Raji (cell line): Measurements from ENCODE around the gene MOB1A.

Experiments
- POLR2A ChIP-seq: IDR thresholded peaks from 2 replicates; pipeline ENCODE4 v1.6.1; 2011; ENCODE audit warnings: low read depth, low read length, control low read depth; ENCODE audit not compliant: insufficient read depth

Gene MOB1A

DNA sequence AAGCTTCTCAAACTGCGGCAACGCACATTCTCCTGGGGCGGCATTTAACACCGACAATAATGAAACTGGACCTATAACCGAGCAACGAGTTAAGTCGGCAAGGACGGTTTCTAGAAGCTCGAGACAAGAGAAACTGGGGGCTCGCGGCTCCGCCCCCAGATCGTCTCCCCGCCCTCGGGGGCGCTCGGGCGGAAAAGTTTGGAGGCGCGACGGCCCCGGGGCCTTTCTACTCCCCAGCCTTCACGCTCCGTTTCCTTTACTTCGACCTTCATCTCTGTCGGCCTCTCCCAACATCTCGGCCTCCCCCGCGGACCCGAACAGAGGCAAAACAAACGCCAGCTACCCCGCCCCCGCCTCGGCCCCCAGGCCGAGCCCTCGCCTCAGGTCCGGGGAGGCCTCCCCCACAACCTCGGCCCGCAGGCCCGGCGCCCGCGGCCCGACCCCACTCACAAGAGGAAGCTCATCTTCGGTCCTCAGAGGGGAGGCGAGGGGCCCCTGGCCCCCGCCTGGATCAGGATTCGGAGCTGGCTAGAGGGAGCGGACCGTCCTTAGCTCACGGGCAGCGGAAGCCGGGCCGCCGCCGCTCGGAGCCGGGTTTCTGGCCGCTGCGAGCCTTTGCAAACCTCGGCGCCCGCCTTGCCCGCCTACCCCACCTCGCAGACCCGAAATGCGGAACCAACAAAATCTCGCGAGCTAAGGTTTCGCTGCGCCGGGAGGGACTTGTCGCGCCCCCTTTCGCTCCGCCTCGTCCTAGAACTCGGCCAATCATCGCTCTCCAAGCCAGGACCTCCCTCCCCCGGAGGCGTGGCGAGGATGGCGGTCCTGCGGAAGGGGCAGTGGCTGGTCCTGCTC is at the start of gene MOB1A:
MOB1A (minus strand) TSS at position 669 of the 852 bp plus-strand sequence; CDS start at position 464, 205 bp downstream.
- TF ChIP-seq POLR2A = peak; percentile 87

DNA sequence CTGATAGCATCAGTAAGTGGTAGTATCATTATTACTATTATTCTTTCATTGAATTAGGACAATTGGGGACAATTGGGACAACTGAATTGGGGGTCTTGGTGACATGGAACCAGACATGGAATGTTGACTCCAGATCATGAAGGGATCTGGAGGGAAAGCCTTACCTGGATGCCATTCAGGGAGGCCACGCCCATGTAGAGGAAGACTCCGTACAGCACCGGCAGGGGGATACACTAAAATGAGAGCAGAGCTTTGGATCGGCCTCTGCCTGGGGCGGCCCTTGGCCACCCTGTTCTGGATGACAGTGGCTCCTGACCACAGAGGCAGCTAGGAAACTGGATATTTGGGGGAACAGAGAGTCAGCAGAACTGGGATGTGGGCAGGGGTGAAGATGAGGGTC is 49.0 kb upstream of the MOB1A start:
- no peak for TF ChIP-seq POLR2A

DNA sequence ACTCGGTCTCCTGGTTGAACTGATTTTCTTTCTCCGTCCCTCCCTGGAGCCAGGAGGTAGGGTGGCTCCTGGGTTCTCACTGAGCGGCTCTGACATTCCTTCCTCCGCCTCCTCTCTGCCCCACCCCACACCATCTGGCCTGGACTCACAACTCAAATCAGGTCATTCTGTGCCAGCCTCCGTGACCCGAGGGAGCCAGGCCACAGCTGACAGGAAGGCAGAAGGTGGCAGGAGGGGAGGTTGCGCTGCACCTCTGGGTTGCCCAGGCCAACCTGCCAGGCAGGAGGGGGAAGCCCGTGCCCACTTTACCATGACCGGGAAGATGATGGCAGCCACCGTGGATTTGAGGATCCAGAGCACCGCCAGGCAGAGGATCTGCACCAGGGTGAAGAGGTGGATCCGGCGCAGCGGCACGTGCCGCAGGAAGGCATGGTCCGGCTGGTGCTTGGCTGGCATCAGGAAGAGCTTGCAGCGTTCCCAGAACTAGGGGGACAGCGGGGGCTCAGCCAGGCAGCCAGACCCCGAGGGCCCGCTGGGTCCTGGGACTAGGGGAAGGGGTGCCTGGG is 48.1 kb upstream of the MOB1A start:
- TF ChIP-seq POLR2A = no peak

DNA sequence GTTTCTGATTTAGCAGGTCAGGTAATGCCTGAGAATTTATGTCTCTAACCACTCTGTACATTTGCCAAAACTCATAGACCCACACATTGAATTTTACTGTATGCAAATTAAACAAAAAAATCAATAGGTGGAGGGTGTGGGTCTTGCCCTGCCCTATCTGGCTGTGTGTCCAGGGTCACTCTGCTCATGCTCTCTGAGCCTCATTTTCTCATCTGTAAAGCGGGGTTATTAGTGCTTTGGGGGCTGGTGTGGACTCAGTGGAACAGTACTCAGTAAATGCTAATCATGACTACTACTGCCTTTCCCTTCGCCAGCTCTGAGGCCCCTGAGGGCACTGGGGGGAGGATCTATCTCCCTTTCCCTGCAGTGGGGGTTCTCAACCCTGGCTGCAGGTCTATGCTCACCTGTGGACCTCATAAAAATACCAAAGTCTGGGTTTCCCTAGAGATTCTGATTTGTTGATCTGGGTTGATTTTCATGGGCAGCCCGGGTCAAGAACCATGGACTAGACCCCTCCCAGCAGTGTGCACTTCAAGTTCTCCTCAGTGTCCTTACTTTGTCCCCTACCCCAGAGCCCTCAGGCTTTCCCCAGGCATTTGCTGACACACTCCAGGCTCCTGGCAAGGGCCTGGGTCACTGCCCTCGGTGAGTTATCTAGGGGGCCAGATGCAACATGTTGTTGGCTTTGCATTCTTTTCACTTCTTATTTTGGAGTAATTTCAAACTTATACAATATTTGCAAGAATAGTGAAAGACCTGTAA is 47.2 kb upstream of the MOB1A start:
- no peak for TF ChIP-seq POLR2A

DNA sequence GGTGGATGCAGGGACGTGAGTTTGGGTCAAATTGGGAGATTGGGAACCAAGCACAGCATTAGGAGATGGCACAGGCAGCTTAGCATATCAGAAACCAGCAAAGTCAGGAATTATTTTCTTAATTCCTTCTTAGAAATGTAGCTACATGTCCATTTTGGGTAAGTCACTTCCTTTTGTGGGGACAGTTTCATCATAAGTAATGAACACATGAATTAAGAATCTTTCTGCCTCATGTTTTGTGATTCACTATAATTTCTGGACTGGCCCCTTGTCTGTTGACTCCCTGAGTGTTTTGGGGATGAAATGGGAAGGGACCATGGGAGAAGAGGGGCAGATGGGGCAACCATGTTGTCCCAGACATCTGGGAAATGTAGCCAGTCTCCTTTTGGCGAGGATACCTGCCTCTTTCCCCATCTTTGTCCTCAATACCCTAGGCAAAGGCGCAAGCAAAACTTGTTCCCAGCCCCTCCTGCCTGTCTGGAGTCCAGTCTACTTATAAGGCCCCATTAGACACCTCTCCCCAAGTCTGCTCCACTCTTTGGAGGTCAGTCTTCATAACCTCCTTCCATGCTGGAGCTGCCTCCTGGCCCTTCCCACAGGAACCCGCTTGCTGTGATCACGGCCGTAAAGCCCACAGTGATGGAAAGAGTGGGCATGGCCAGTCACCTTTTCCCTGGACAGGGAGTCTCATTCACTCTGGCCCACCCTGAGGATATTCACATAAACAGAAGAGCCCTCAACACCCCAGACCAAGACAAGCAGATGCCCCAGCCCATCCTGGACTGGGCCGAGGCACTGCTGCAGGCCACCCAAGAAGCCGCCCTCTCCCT is 45.5 kb upstream of the MOB1A start:
- no peak for TF ChIP-seq POLR2A

DNA sequence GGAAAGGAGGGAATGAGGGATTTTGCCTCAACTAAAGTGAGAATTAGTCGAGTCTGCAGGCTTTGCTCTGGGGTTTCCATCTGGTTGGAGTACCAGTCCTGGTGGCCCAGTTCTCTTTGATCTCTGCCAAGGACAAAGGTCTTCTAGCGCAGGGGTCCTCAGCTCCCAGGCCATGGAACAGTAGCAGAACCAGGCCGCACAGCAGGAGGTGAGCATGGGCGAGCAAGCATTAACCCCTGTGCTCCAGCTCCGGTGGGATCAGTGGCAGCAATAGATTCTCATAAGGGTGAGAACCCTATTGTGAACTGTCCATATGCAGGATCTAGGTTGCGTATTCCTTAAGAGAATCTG is 43.6 kb upstream of the MOB1A start:
- TF ChIP-seq POLR2A = no peak

DNA sequence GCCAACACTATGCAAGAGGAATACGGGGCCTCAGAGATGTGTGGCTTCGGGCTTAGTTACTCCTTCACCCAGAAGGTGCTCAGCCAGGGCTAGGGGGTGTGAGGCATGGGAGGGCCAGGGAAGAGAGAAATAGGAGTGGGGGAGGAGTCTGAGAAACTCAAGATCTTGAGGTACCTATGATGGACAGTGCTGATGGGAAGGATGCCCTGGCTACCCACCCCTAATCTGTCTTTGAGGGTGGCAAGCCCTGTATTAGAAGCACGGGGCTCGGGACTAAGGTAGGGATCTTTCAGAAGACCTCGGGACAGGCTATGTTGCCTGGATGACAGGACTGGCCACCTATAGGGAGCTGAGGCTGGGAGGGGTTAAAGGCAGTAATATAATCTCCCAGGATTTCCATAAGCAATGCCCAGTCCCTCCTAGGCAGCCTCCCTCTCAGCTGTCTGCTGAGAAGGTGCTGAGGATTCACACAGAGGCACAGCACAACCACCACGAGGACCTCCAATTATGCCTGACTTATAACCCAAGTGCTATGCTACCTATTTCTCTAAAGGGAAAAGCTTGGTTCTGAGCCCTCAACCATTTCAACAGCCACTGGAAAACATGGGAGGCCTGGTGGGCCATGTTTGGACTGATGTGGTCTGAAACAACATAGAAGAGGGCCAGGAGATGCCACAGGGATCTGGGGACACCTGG is 43.1 kb upstream of the MOB1A start:
- TF ChIP-seq POLR2A = no peak

DNA sequence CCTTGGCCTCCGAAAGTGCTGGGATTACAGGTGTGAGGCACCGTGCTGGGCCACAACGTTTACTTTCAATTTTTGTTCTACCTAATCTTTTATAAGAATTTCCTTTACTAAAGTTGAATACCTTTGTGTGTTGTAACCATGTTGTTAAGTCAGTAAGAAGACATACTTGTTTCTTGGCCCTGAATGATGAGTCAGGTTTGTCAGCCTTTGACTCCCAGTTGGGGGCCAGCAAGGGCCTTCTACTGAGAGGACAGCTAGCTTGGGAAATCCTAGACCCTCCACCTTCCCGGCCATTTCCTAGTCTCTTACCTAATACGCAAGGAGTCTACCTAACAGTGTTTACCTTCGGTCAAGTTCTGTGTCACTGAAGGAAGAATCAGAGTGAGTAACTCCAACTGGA is 42.4 kb upstream of the MOB1A start:
- TF ChIP-seq POLR2A = no peak

DNA sequence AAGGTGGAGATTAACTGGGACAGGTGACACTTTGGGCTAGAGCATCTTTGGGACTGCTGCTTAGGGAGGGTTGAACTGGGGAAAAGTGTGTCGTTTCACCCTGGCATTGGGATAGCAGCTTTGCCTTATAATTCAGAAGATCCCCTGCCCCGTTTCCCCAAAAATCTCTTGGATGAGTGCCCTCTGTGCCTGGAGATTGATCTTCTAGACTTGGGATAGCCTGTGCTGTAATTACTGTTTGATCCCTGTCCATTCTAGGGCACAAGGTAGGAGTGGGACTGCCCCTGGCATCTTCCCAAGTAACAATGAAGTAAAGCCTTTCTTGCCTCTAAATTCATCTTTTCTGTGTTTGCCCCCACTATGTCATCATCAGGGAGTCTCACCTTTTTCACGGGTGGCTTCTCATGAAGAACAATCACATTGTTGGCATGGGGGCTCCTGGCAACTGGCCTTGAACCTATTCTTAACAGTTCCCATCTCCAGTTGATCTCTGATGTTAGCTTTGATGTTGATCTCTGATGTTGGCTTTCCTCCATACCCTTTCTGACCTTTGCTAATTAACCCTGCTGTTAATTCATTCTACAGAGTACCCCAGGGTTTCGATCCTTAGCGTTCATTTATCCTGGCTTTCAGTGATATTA is 41.3 kb upstream of the MOB1A start:
- no peak for TF ChIP-seq POLR2A

DNA sequence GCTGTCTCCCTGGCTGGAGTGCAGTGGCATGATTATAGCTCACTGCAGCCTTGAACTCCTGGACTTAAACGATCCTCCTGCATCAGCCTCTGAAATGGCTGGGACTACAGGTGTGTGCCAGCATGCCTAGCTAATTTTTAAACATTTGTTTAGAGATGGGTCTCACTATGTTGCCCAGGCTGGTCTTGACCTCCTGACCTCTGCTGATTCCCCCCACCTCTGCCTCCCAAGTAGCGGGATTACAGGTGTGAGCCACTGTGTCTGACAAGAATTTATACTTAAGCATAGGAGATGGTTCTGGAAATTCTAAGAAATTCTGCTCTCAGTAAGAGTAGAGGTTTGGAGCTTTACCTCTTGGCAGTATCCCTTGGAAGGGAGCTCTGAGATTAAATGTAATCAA is 38.0 kb upstream of the MOB1A start:
- TF ChIP-seq POLR2A = no peak

DNA sequence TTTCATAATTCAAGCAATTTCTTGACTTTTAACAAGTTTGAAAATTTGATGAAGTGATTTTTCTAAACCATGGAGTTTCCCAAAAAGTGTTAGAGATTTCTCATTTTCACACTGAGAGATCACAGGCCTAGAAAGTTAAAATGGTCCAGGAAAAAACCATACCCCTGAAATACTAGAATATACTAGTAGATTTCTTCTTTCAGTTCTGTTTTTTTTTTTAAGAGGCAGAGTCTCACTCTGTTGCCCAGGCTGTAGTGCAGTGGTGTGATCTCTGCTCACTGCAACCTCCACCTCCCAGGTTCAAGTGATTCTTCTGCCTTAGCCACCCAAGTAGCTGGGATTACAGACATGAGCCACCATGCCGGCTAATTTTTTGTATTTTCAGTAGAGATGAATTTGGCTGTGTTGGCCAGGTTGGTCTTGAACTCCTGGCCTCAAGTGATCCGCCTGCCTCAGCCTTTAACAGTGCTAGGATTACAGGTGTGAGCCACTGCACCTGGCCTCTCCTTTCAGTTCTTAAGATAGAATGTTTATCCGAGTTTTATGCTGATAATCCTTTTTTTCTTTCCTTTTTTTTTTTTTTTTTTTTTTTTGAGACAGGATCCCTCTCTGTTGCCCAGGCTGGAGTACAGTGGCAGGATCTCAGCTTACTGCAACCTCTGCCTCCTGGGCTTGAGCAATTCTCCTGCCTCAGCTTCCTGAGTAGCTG is 34.2 kb upstream of the MOB1A start:
- TF ChIP-seq POLR2A = no peak

DNA sequence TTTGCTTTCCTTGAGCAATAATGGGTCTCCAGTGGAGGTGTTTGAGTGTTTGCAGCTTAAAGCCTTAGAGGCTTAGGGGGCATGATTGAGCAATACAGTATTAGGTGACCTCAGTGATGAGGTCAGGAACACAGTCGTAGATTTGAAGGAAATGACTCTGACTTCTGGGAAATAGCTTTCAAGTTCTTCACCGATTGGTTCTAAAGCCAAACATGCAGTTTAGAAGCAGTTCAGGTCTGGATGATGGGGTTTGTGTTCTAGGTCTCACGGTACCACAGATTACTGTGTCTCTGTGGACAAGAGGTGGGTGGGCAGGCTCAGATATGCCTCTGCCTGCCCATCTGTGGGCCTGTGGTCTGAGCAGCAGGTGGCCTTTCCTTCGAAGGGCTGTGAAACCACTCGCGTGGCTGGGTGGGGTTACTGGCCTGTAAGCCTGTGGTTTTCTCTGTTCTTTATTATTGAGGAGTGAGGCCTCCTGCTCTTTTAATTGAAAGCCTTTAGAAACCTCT is 27.6 kb upstream of the MOB1A start:
- TF ChIP-seq POLR2A = no peak

DNA sequence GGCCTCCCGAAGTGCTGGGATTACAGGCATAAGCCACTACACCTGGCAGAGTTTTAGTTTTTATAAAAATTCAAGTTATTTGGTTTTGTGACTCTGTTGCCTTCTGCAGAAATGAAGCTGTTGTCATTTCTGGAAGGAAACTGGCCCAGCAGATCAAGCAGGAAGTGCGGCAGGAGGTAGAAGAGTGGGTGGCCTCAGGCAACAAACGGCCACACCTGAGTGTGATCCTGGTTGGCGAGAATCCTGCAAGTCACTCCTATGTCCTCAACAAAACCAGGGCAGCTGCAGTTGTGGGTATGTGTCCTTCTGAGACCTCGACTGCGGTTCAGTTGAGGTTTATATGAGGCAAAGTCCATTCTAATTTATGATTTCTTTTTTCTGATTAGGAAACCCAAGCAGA is 26.9 kb upstream of the MOB1A start:
- no peak for TF ChIP-seq POLR2A
